DND-41 (cell line): ENCODE results near the gene SUN2.

Experiments used
- ATAC-seq: fragments of 200-7000 bp; cut with Tn5 transposase; 3 replicates; pipeline ENCODE4 v1.9.1; 2021; ENCODE audit warnings: low read depth; ENCODE audit not compliant: insufficient read depth
- DNase-seq: peaks from one replicate; pipeline ENCODE4 v3.0.0-alpha.2; 2020
- H2AFZ ChIP-seq: 2 replicates; pipeline ENCODE4 v1.6.0; 2012; ENCODE audit warnings: low read depth, low read length
- H3K27ac ChIP-seq: 2 replicates; pipeline ENCODE4 v1.5.1; 2012; ENCODE audit warnings: low read length, inconsistent platforms
- H3K27me3 ChIP-seq: fragments of 200-600 bp; sonication (generic); 2 replicates; pipeline ENCODE4 v1.6.0; 2012; ENCODE audit warnings: low read length, mild to moderate bottlenecking, inconsistent platforms; ENCODE audit not compliant: insufficient read depth, poor library complexity
- H3K36me3 ChIP-seq: 2 replicates; pipeline ENCODE4 v1.5.1; 2012; ENCODE audit warnings: low read length, inconsistent platforms; ENCODE audit not compliant: insufficient read depth
- H3K4me1 ChIP-seq: 2 replicates; pipeline ENCODE4 v1.5.1; 2012; ENCODE audit warnings: mild to moderate bottlenecking, low read length; ENCODE audit not compliant: insufficient read depth
- H3K4me2 ChIP-seq: 2 replicates; pipeline ENCODE4 v1.6.0; 2012; ENCODE audit warnings: mild to moderate bottlenecking, moderate library complexity, low read length, inconsistent platforms; ENCODE audit not compliant: insufficient read depth
- H3K4me3 ChIP-seq, 2 experiments: fragments of 200-600 bp in 1 of 2; shearing (Covaris generic) in 1 of 2; 2 replicates each; pipeline ENCODE4 v1.5.1; 2012 to 2016; ENCODE audit warnings: inconsistent platforms in 2 of 2, low read length in 2 of 2, mild to moderate bottlenecking in 2 of 2, low read depth in 1 of 2, moderate library complexity in 1 of 2
- H3K79me2 ChIP-seq: 2 replicates; pipeline ENCODE4 v1.6.0; 2012; ENCODE audit warnings: low read length, inconsistent platforms; ENCODE audit not compliant: insufficient read depth
- H3K9ac ChIP-seq: 2 replicates; pipeline ENCODE4 v1.6.0; 2012; ENCODE audit warnings: low read depth, mild to moderate bottlenecking, inconsistent platforms, low read length, moderate library complexity
- H3K9me3 ChIP-seq: 2 replicates; pipeline ENCODE4 v1.5.1; 2012; ENCODE audit warnings: low read length, moderate library complexity, mild to moderate bottlenecking, inconsistent platforms; ENCODE audit not compliant: insufficient read depth, severe bottlenecking
- H4K20me1 ChIP-seq: 2 replicates; pipeline ENCODE4 v1.6.0; 2012; ENCODE audit warnings: low read length; ENCODE audit not compliant: insufficient read depth
- CTCF ChIP-seq: IDR thresholded peaks from 2 replicates; pipeline ENCODE4 v1.5.1; 2012; ENCODE audit warnings: borderline replicate concordance, low read length, moderate library complexity, mild to moderate bottlenecking; ENCODE audit not compliant: poor library complexity, severe bottlenecking; ENCODE audit errors: extremely low read depth
- EZH2 ChIP-seq: IDR thresholded peaks from 3 replicates; pipeline ENCODE4 v1.6.1; 2012; ENCODE audit warnings: borderline replicate concordance, low read depth, mild to moderate bottlenecking, moderate library complexity, low read length, inconsistent platforms; ENCODE audit not compliant: severe bottlenecking

SUN2 gene

GRCh38 chr22:38732251-38732815, 23.5 kb downstream of the SUN2 start:
- Histone ChIP-seq H2AFZ (no peak overlapping the region), H3K9ac (no peak overlapping the region), H3K9me3 (no peaks in the 10 kb centered on the region), H3K4me3 (no peak overlapping the region), H3K27ac (no peak overlapping the region), H4K20me1 (peaks cover 43% of the 10 kb centered on the region), H3K36me3 (peaks cover 98% of the 10 kb centered on the region), H3K4me1 (no peaks in the 10 kb centered on the region), H3K79me2 (no peaks in the 10 kb centered on the region), H3K27me3 (no peaks in the 10 kb centered on the region), H3K4me2 (no peak overlapping the region)
- no peak for ATAC-seq
- no peak for TF ChIP-seq CTCF
- TF ChIP-seq EZH2 = no peak
- DNase-seq = no peak

GRCh38 chr22:38731703-38732161, 24.1 kb downstream of the SUN2 start:
- no peak overlapping the region for H3K27ac ChIP-seq
- H4K20me1 ChIP-seq = peaks cover 38% of the 10 kb centered on the region
- no peak overlapping the region for H2AFZ ChIP-seq
- no peak for TF ChIP-seq CTCF
- TF ChIP-seq EZH2 = no peak
- no peaks in the 10 kb centered on the region for H3K27me3 ChIP-seq
- no peaks in the 10 kb centered on the region for H3K79me2 ChIP-seq
- H3K36me3 ChIP-seq = peaks cover 98% of the 10 kb centered on the region
- H3K9ac ChIP-seq = no peak overlapping the region
- H3K9me3 ChIP-seq = no peaks in the 10 kb centered on the region
- ATAC-seq (peak; percentile 1; the same call in 1 of the 3 replicates), DNase-seq (no peak)
- H3K4me2 ChIP-seq = no peak overlapping the region
- no peaks in the 10 kb centered on the region for H3K4me1 ChIP-seq
- no peak overlapping the region for H3K4me3 ChIP-seq

GRCh38 chr22:38730411-38730871, 25.4 kb downstream of the SUN2 start:
- no peak for ATAC-seq
- H3K36me3 ChIP-seq = peaks cover 98% of the 10 kb centered on the region
- TF ChIP-seq EZH2 (no peak), CTCF (no peak)
- no peak overlapping the region for H3K9ac ChIP-seq
- H3K9me3 ChIP-seq = no peaks in the 10 kb centered on the region
- H3K27ac ChIP-seq = no peak overlapping the region
- H3K4me2 ChIP-seq = no peak overlapping the region
- H3K4me1 ChIP-seq = no peaks in the 10 kb centered on the region
- DNase-seq = no peak
- H4K20me1 ChIP-seq = peaks cover 35% of the 10 kb centered on the region
- no peaks in the 10 kb centered on the region for H3K27me3 ChIP-seq
- no peak overlapping the region for H3K4me3 ChIP-seq
- H2AFZ ChIP-seq = no peak overlapping the region
- H3K79me2 ChIP-seq = no peaks in the 10 kb centered on the region
